ENCODE measurements around the gene BRD4.

Gene BRD4

DNA sequence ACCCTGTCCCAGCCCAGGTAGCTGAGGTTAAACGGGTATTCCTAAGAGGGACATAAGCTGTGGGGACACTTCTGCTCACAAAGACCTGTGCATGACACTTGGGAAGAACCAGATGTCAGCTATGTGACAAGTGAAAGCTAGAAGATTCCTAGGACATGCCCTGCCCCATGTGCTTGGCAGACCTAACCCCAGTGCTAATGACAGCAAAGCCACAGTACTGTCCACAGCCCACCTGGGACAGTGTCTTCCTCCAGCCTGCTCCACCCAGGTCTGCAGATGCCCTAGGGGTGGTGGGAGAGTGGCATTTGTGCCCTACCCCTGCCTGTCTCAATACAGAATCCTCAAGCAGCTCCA lies 81.7 kb downstream of the BRD4 start:
- no peak for TF ChIP-seq TEAD4 (IDR thresholded peaks at IDR 0.05)
- no peak for TF ChIP-seq TAF1 (IDR thresholded peaks at IDR 0.05; ENCODE audit: low read depth)
- no peak for TF ChIP-seq TCF12 (IDR thresholded peaks at IDR 0.05; ENCODE audit: low read depth)

DNA sequence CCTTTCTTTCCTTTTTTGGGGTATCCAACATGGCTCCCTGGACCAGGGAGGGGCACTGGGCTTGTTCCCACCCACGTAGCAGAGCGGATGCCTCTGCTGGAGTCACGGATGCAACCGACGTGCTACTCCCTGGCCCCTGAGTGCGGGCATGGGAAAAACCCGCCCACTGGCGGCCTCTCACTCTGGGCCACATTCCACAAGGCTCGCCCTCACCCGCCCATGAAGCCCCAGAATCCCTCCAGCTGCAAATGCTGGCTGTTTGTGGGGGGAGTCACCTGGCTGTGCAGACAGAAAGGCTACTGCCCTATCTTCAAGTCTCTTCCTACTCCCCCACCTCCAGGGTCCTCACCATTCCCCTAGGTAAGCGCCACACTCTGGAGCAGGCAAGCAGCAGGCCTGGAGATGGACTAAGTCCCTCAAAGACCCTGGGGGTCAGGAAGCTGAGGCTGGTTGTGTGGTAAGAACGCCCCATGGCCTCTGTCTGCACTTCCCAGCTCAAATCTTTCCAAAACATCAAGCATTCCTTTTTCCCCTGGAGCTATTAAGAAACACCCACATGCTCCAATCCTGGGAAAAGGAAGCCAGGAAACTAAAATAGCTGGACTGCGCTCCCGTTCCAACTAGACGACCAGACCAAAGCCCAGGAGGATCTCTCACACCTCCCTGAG lies 82.2 kb downstream of the BRD4 start:
- peak; percentile 80 for TF ChIP-seq TEAD4 (IDR thresholded peaks at IDR 0.05)
- no peak for TF ChIP-seq CEBPB (IDR thresholded peaks at IDR 0.05)
- TF ChIP-seq NFIC (IDR thresholded peaks at IDR 0.05), result peak; percentile 28
- TF ChIP-seq, protein P1, sequence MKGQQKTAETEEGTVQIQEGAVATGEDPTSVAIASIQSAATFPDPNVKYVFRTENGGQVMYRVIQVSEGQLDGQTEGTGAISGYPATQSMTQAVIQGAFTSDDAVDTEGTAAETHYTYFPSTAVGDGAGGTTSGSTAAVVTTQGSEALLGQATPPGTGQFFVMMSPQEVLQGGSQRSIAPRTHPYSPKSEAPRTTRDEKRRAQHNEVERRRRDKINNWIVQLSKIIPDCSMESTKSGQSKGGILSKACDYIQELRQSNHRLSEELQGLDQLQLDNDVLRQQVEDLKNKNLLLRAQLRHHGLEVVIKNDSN (IDR thresholded peaks at IDR 0.05), result no peak
- TF ChIP-seq EP300 (IDR thresholded peaks at IDR 0.05; ENCODE audit: borderline replicate concordance), result peak; percentile 78
- 0 out of 2 replicates have a peak, but pooled peaks have one; percentile 33 for TF ChIP-seq ZBTB7A (IDR thresholded peaks at IDR 0.05; ENCODE audit: low read depth)
- TF ChIP-seq RAD21 (IDR thresholded peaks at IDR 0.05; ENCODE audit: low read depth), result no peak
- no peak; the same call in 1 of the 2 replicates for TF ChIP-seq YY1 (IDR thresholded peaks at IDR 0.05; ENCODE audit: low read depth)
- no peak for TF ChIP-seq TAF1 (IDR thresholded peaks at IDR 0.05; ENCODE audit: low read depth)
- TF ChIP-seq, protein P2, sequence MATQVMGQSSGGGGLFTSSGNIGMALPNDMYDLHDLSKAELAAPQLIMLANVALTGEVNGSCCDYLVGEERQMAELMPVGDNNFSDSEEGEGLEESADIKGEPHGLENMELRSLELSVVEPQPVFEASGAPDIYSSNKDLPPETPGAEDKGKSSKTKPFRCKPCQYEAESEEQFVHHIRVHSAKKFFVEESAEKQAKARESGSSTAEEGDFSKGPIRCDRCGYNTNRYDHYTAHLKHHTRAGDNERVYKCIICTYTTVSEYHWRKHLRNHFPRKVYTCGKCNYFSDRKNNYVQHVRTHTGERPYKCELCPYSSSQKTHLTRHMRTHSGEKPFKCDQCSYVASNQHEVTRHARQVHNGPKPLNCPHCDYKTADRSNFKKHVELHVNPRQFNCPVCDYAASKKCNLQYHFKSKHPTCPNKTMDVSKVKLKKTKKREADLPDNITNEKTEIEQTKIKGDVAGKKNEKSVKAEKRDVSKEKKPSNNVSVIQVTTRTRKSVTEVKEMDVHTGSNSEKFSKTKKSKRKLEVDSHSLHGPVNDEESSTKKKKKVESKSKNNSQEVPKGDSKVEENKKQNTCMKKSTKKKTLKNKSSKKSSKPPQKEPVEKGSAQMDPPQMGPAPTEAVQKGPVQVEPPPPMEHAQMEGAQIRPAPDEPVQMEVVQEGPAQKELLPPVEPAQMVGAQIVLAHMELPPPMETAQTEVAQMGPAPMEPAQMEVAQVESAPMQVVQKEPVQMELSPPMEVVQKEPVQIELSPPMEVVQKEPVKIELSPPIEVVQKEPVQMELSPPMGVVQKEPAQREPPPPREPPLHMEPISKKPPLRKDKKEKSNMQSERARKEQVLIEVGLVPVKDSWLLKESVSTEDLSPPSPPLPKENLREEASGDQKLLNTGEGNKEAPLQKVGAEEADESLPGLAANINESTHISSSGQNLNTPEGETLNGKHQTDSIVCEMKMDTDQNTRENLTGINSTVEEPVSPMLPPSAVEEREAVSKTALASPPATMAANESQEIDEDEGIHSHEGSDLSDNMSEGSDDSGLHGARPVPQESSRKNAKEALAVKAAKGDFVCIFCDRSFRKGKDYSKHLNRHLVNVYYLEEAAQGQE (IDR thresholded peaks at IDR 0.05; ENCODE audit: low read depth), result no peak
- TF ChIP-seq CREB1 (IDR thresholded peaks at IDR 0.05; ENCODE audit: low read depth), result no peak
- peak; percentile 58; the same call in 1 of the 2 replicates for TF ChIP-seq EGR1 (IDR thresholded peaks at IDR 0.05)
- TF ChIP-seq, protein P3, sequence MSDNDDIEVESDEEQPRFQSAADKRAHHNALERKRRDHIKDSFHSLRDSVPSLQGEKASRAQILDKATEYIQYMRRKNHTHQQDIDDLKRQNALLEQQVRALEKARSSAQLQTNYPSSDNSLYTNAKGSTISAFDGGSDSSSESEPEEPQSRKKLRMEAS (IDR thresholded peaks at IDR 0.05), result peak; percentile 59; the same call in 1 of the 2 replicates
- TF ChIP-seq FOXM1 (IDR thresholded peaks at IDR 0.05; ENCODE audit: borderline replicate concordance, low read depth), result peak; percentile 39; the same call in 1 of the 2 replicates
- peak; percentile 70 for TF ChIP-seq TCF12 (IDR thresholded peaks at IDR 0.05; ENCODE audit: low read depth)

DNA sequence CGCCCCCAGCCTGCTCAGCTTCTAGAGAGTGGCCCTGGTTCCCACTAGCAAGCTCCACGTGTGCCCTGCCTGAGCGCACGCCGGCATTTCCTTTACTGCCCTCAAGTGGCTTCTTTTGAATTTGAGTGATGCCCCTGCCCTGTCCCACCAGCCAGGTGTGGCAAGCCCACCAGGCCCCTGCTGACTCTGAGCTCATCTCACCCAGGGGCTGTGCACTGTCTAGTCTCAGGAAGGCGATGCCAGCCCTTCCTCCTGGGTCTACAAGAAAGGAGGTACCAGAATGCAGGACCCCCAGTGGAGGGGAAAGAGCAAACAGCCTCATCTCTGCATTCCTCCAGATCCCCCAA lies 82.8 kb downstream of the BRD4 start:
- TF ChIP-seq, protein P2 (IDR thresholded peaks at IDR 0.05; ENCODE audit: low read depth), result no peak
- TF ChIP-seq, protein P3 (IDR thresholded peaks at IDR 0.05), result no peak; the same call in 1 of the 2 replicates
- TF ChIP-seq EGR1 (IDR thresholded peaks at IDR 0.05), result no peak
- no peak for TF ChIP-seq CEBPB (IDR thresholded peaks at IDR 0.05)
- TF ChIP-seq, protein P1 (IDR thresholded peaks at IDR 0.05), result no peak
- TF ChIP-seq EP300 (IDR thresholded peaks at IDR 0.05; ENCODE audit: borderline replicate concordance), result no peak
- no peak for TF ChIP-seq YY1 (IDR thresholded peaks at IDR 0.05; ENCODE audit: low read depth)
- no peak for TF ChIP-seq ZBTB7A (IDR thresholded peaks at IDR 0.05; ENCODE audit: low read depth)
- TF ChIP-seq FOXM1 (IDR thresholded peaks at IDR 0.05; ENCODE audit: borderline replicate concordance, low read depth), result no peak

DNA sequence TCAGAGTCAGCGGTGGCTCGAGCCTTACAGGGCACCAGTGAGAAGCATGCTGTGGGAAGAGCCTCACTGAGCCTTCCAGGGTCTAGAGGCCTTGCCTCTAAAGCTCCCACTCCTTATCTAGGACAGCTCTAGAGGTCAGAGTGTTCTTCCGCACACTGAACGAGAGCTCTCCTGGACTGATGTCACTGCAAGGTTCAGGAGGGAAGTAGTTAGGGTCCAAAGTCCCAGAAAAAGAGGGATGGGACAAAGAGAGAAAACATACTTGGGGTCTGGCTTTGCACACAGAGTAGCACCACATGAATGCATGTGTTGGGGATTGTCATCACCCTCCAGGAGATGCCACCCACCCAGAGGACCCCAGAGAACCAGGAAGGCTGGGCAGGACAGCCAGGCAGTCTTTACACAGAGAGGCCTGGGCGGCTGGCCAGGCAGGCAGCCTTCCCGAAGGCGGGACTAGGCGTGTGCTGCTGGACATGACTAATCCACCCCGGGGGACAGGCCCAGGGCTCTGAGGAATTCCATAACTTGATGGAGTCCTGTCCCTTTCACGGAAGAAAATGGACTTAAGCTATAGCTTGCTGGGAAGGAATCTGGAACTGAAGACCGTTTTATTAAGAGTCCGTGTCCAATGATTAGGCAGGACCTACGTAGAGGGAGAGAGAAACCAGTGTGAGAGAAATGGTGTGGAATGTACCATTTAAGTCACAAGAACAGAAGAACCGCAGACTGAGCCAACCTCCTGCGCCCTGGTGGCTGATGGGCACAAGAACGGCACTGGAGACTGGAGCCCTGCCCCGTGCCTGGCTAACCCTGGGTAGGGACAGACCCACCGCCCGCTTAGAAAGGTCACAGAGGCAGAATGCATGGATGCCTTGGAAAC lies 83.5 kb downstream of the BRD4 start:
- no peak for TF ChIP-seq RAD21 (IDR thresholded peaks at IDR 0.05; ENCODE audit: low read depth)
- TF ChIP-seq CEBPB (IDR thresholded peaks at IDR 0.05), result no peak
- no peak for TF ChIP-seq CREB1 (IDR thresholded peaks at IDR 0.05; ENCODE audit: low read depth)
- peak; percentile 61; the same call in 1 of the 2 replicates for TF ChIP-seq TEAD4 (IDR thresholded peaks at IDR 0.05)
- TF ChIP-seq, protein P3 (IDR thresholded peaks at IDR 0.05), result 0 out of 2 replicates have a peak, but pooled peaks have one; percentile 22
- TF ChIP-seq, protein P2 (IDR thresholded peaks at IDR 0.05; ENCODE audit: low read depth), result no peak
- peak; percentile 22; the same call in 1 of the 2 replicates for TF ChIP-seq ZBTB7A (IDR thresholded peaks at IDR 0.05; ENCODE audit: low read depth)
- TF ChIP-seq FOXM1 (IDR thresholded peaks at IDR 0.05; ENCODE audit: borderline replicate concordance, low read depth), result no peak
- peak; percentile 69 for TF ChIP-seq NFIC (IDR thresholded peaks at IDR 0.05)
